WERI-Rb-1 (cell line): ENCODE results near the gene KRT86.
"Not testable (repeated sequence)": the region's sequence is repeated elsewhere in the genome, so short reads cannot be mapped to it uniquely, and the experiment has no call there.

Source experiments
- DNase-seq: peaks from one replicate; pipeline ENCODE4 v3.0.0-alpha.2; 2020
- H3K27ac ChIP-seq: fragments of 250-450 bp; sonication (Bioruptor Pico); 2 replicates; pipeline ENCODE4 v1.5.1; 2020; ENCODE audit warnings: mild to moderate bottlenecking, moderate library complexity
- H3K27me3 ChIP-seq: fragments of 250-450 bp; sonication (Bioruptor Pico); 2 replicates; pipeline ENCODE4 v1.5.1; 2021; ENCODE audit warnings: mild to moderate bottlenecking, low read depth, moderate library complexity; ENCODE audit not compliant: insufficient read depth, severe bottlenecking
- H3K36me3 ChIP-seq: fragments of 250-450 bp; sonication (Bioruptor Pico); 2 replicates; pipeline ENCODE4 v1.5.1; 2020; ENCODE audit warnings: mild to moderate bottlenecking, moderate library complexity
- H3K4me3 ChIP-seq: 2 replicates; pipeline ENCODE4 v1.5.1; 2011; ENCODE audit warnings: low read depth, mild to moderate bottlenecking, control low read depth, low read length
- H3K9me3 ChIP-seq: fragments of 250-450 bp; sonication (Bioruptor Pico); 2 replicates; pipeline ENCODE4 v1.5.1; 2021; ENCODE audit warnings: mild to moderate bottlenecking, moderate library complexity; ENCODE audit not compliant: severe bottlenecking
- TF ChIP-seq, protein P1 (sequence below): IDR thresholded peaks from 2 replicates; pipeline ENCODE4 v1.5.1; 2011; ENCODE audit warnings: low read depth, mild to moderate bottlenecking, control low read depth, inconsistent platforms, low read length

KRT86 gene

DNA sequence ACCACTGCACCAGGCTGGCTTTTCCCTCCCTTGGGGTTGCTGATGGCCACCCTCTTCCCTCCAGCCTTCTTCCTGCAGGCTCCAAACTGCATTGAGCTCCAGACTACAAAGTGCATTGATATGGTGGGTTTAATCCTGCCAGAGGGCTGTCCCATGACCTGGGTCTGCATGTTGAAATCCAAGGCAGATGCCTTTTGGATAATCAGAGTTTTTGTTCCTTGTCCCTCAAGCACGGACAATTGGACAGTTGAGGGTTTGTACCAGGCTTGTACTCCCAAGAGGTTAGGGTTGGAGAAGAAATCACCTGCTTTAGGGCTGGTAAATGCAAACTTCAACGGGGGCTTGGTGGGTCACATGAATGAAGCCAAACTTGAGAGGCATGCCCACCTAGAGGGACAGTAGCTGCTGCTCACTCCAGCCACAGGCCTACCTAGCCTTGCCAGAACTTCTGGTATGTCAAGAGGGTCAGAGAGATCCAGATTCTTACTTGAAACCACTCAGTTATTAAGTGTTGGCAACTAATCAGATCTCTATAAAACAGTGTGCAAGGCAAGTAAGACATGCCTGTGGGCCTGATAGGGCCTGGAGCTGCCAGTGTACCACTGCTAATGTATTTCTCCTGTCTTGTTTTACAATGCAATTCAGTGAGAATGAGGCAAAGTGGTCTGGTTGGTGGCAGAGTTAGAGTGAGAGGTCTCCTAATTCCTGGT is 68.5 kb downstream of the KRT86 start:
- Histone ChIP-seq H3K9me3 (peaks cover 13% of the 10 kb centered on the region), H3K27ac (no peak overlapping the region), H3K4me3 (no peak overlapping the region), H3K36me3 (no peaks in the 10 kb centered on the region), H3K27me3 (no peaks in the 10 kb centered on the region)
- no peak for DNase-seq
- TF ChIP-seq, protein P1, sequence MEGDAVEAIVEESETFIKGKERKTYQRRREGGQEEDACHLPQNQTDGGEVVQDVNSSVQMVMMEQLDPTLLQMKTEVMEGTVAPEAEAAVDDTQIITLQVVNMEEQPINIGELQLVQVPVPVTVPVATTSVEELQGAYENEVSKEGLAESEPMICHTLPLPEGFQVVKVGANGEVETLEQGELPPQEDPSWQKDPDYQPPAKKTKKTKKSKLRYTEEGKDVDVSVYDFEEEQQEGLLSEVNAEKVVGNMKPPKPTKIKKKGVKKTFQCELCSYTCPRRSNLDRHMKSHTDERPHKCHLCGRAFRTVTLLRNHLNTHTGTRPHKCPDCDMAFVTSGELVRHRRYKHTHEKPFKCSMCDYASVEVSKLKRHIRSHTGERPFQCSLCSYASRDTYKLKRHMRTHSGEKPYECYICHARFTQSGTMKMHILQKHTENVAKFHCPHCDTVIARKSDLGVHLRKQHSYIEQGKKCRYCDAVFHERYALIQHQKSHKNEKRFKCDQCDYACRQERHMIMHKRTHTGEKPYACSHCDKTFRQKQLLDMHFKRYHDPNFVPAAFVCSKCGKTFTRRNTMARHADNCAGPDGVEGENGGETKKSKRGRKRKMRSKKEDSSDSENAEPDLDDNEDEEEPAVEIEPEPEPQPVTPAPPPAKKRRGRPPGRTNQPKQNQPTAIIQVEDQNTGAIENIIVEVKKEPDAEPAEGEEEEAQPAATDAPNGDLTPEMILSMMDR: no peak

DNA sequence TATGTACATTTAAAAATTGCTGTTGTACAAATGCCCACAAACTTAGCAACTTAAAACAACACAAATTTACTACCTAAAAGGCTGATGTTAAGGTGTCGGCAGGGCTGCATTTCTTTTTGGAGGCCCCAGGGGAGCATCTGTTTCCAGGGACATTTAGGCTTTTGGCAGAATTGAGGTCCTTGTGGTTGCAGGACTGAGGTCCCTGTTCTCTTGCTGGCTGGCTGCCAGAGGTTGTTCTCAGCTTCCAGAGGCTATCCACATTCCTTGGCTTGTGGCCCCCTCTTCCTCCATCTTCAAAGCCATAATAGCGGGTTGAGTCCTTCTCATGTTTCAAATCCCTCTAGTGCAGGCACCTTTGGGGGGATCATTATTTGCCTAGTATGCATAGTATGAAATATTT is 69.1 kb downstream of the KRT86 start:
- Histone ChIP-seq H3K27me3 (no peaks in the 10 kb centered on the region), H3K27ac (no peak overlapping the region), H3K9me3 (peaks cover 13% of the 10 kb centered on the region), H3K36me3 (no peaks in the 10 kb centered on the region), H3K4me3 (no peak overlapping the region)
- TF ChIP-seq, protein P1: no peak
- DNase-seq: no peak

DNA sequence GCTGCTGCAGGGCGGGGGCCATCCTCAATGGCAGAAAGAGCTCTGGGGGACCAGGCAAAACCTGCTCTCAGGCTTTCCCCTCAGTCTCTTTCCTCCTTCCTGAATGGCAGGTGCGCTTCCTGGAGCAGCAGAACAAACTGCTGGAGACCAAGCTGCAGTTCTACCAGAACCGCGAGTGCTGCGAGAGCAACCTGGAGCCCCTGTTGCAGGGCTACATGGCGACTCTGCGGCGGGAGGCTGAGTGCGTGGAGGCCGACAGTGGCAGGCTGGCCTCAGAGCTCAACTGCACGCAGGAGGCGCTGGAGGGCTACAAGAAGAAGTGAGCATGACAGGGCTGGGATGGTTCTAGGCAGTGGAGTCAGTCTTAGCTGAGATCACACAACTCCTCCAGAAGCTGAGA is 69.7 kb downstream of the KRT86 start:
- TF ChIP-seq, protein P1: no peak

DNA sequence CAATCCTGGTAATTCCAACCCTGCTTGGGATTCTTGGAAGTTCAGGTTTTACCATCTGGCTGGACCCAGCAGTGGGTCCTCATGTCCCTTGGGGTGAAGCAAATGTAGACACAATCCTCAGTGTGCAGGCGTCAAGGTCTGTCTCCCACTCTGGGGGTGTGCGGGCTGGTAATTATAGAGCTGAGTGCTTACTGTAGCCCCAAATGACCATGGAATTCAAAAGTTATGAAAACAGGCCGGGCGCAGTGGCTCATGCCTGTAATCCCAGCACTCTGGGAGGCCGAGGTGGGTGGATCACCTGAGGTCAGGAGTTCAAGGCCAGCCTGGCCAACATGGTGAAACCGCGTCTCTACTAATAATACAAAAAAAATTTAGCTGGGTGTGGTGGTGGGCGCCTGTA is 70.6 kb downstream of the KRT86 start:
- H3K4me3 ChIP-seq, H3K27ac ChIP-seq, H3K36me3 ChIP-seq, H3K27me3 ChIP-seq: not testable (repeated sequence)
- DNase-seq: peak; percentile 36
- H3K9me3 ChIP-seq: peaks cover 13% of the 10 kb centered on the region

More for the DNA sequence above, 69.7 kb downstream of the KRT86 start:
- H3K27ac ChIP-seq: no peak overlapping the region
- H3K27me3 ChIP-seq: no peaks in the 10 kb centered on the region
- no peaks in the 10 kb centered on the region for H3K36me3 ChIP-seq
- peaks cover 13% of the 10 kb centered on the region for H3K9me3 ChIP-seq
- DNase-seq: no peak
- no peak overlapping the region for H3K4me3 ChIP-seq

DNA sequence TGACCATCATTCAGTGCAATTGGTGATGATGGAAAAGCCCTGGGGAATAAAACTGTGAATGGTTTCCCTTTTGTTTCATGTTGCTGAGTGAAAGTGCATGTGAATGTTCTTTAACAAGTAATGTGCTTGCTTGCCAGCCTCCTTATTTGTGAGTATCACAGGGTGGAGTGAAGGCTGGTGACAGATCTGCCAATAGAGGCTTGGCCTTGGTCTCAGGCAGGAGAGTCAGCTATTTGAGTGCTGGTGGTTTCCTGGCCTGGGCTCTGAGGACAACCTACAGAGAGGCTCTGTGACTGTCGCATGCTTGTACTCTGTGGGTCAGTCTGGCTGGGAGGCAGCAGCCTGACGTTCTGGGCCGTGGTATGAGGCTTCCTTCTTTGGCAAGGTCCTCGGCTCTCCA is 72.1 kb downstream of the KRT86 start:
- Histone ChIP-seq H3K36me3 (no peaks in the 10 kb centered on the region), H3K27ac (no peak overlapping the region), H3K9me3 (peaks cover 13% of the 10 kb centered on the region), H3K27me3 (peaks cover 8% of the 10 kb centered on the region), H3K4me3 (no peak overlapping the region)
- TF ChIP-seq, protein P1: no peak
- DNase-seq: no peak

DNA sequence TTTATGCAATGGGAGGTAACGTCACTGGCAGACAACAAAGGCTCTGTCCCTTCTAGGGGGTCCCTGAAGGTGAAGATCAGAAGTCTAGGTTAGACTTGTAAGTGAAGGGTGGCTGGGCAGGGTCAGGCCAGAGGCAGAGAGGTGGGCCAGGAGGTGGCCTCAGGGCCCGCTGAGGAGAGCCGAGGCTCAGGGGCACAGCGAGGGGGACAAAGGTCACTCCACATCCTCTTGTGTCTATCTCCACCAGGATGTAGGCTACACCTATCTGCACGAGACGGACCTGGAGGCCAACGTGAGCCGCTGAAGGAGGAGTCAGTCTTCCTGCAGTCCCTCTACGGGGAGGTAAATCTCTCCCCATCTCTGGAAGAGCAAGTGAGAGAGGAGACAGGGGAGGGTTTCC is 72.6 kb downstream of the KRT86 start:
- TF ChIP-seq, protein P1: no peak
- Histone ChIP-seq H3K27me3 (peaks cover 8% of the 10 kb centered on the region), H3K4me3 (no peak overlapping the region), H3K9me3 (peaks cover 13% of the 10 kb centered on the region), H3K27ac (no peak overlapping the region), H3K36me3 (no peaks in the 10 kb centered on the region)
- DNase-seq: no peak
